ENCODE results near the gene FMN1. TPM values are rescaled to one million over a fixed set of nuclear protein-coding genes. Genes with fewer than 3 reads are reported as not detected.

Gene FMN1
- total RNA-seq, 1 experiment from 2014 or later, result 3.9 TPM

- TF ChIP-seq CTCF (IDR thresholded peaks at IDR 0.05), result peak; percentile 49
- TF ChIP-seq SIN3A (IDR thresholded peaks at IDR 0.05; ENCODE audit: borderline replicate concordance, insufficient read depth, low read depth, low read length), result no peak
- TF ChIP-seq TCF7L2 (IDR thresholded peaks at IDR 0.05; ENCODE audit: low read depth, low read length), result no peak
- TF ChIP-seq REST (IDR thresholded peaks at IDR 0.05; ENCODE audit: insufficient read depth in 1 of 2, low read depth in 2 of 2, low read length in 1 of 2), result no peak
- no peak for TF ChIP-seq POLR2AphosphoS5 (IDR thresholded peaks at IDR 0.05; ENCODE audit: low read depth, low read length)
- Histone ChIP-seq H3K27ac (ENCODE audit: low read length) (no peak overlapping the region), H3K9me3 (ENCODE audit: control insufficient read depth, insufficient read depth, low read depth, low read length) (peaks cover 4% of the 10 kb centered on the region; the same call in 1 of the 2 replicates), H3K27me3 (ENCODE audit: control insufficient read depth, insufficient read depth, low read length) (no peaks in the 10 kb centered on the region), H3K4me3 (ENCODE audit: low read depth in 2 of 2, low read length in 2 of 2) (no peak overlapping the region), H3K4me1 (ENCODE audit: control insufficient read depth, insufficient read depth, low read length) (no peaks in the 10 kb centered on the region), H3K36me3 (ENCODE audit: control insufficient read depth, insufficient read depth, low read length) (no peaks in the 10 kb centered on the region)
- DNase-seq (ENCODE audit: low read depth, low spot score), result no peak
- ChIA-PET CTCF (no interaction called here), POLR2A (no interaction called here)
- BruUV-seq (replicated peaks), result no TSS peak
- in situ Hi-C loops (cut with HindIII; ENCODE audit: low pct_unique_long_range_greater_than_20kb, low sequenced_read_pairs), result no loop called here
- intact Hi-C loops (cut with micrococcal nuclease; ENCODE audit: unreplicated experiment), result loop anchor here (5.0 kb wide), 1 partner anchor 45 kb away; no protein-coding TSS in a partner anchor
- peak; percentile 53; the same call in 1 of the 2 replicates for ATAC-seq
These were observed 187.1 kb downstream of the FMN1 start for GRCh38 chr15:33007303-33007855.

- no peak overlapping the region for H3K27ac ChIP-seq (ENCODE audit: low read length)
- H3K9me3 ChIP-seq (ENCODE audit: control insufficient read depth, insufficient read depth, low read depth, low read length), result no peaks in the 10 kb centered on the region
- no TSS peak for BruUV-seq (replicated peaks)
- no peaks in the 10 kb centered on the region for H3K36me3 ChIP-seq (ENCODE audit: control insufficient read depth, insufficient read depth, low read length)
- ChIA-PET CTCF (no interaction called here), POLR2A (no interaction called here)
- no peaks in the 10 kb centered on the region for H3K27me3 ChIP-seq (ENCODE audit: control insufficient read depth, insufficient read depth, low read length)
- intact Hi-C loops (cut with micrococcal nuclease; ENCODE audit: unreplicated experiment), result loop anchor here (5.0 kb wide), 1 partner anchor 43 kb away; no protein-coding TSS in a partner anchor
- TF ChIP-seq REST (IDR thresholded peaks at IDR 0.05; ENCODE audit: insufficient read depth in 1 of 2, low read depth in 2 of 2, low read length in 1 of 2), result no peak
- TF ChIP-seq POLR2AphosphoS5 (IDR thresholded peaks at IDR 0.05; ENCODE audit: low read depth, low read length), result no peak
- no peak for TF ChIP-seq SIN3A (IDR thresholded peaks at IDR 0.05; ENCODE audit: borderline replicate concordance, insufficient read depth, low read depth, low read length)
- TF ChIP-seq TCF7L2 (IDR thresholded peaks at IDR 0.05; ENCODE audit: low read depth, low read length), result no peak
- no peak for TF ChIP-seq CTCF (IDR thresholded peaks at IDR 0.05)
- ATAC-seq (no peak), DNase-seq (ENCODE audit: low read depth, low spot score) (no peak)
- in situ Hi-C loops (cut with HindIII; ENCODE audit: low pct_unique_long_range_greater_than_20kb, low sequenced_read_pairs), result no loop called here
- H3K4me3 ChIP-seq (ENCODE audit: low read depth in 2 of 2, low read length in 2 of 2), result no peak overlapping the region
- H3K4me1 ChIP-seq (ENCODE audit: control insufficient read depth, insufficient read depth, low read length), result no peaks in the 10 kb centered on the region
These were observed 188.9 kb downstream of the FMN1 start for GRCh38 chr15:33005582-33005981.
